GM10248 (cell line): ENCODE measurements around the gene PTCD1.

Experiments
- CTCF ChIA-PET: fragments of 300-600 bp; sonication (Branson Sonifier 250); formaldehyde crosslinking; extraction: SDS; loops from one replicate; lab custom pipeline; 2021; ENCODE audit warnings: antibody characterized with exemption; lab: Yijun Ruan, JAX
- POLR2A ChIA-PET: fragments of 350-650 bp; sonication (Branson Sonifier 250); formaldehyde crosslinking; extraction: SDS; loops from one replicate; lab custom pipeline; 2020; ENCODE audit warnings: antibody characterized with exemption; lab: Yijun Ruan, JAX
- DNase-seq: peaks from one replicate; pipeline ENCODE4 v3.0.0; 2012; ENCODE audit errors: extremely low spot score
- CTCF ChIP-seq: IDR thresholded peaks from 2 replicates; pipeline ENCODE4 v1.5.1; 2012; ENCODE audit warnings: mild to moderate bottlenecking, low read depth; ENCODE audit errors: extremely low read depth, missing control alignments, control extremely low read depth

PTCD1 gene

GRCh38 chr7:99452541-99452940, 13.9 kb upstream of the PTCD1 start:
- DNase-seq: no peak
- POLR2A ChIA-PET: no interaction called here
- CTCF ChIA-PET: no interaction called here
- no peak for TF ChIP-seq CTCF

- ChIA-PET POLR2A (no interaction called here), CTCF (no interaction called here)
- DNase-seq: no peak
- no peak for TF ChIP-seq CTCF
Measured at GRCh38 chr7:99451936-99452335, 13.3 kb upstream of the PTCD1 start.

- POLR2A ChIA-PET: no interaction called here
- TF ChIP-seq CTCF: no peak
- DNase-seq: no peak
- CTCF ChIA-PET: interaction anchor here (1.1 to 3.4 kb wide), 2 partner anchors 11 to 18 kb away, joined by 3 to 9 read pairs; no protein-coding TSS in a partner anchor
Measured at GRCh38 chr7:99449326-99449725, 10.7 kb upstream of the PTCD1 start.

- ChIA-PET CTCF (interaction anchor here (1.1 to 3.4 kb wide), 2 partner anchors 11 to 18 kb away, joined by 3 to 9 read pairs; no protein-coding TSS in a partner anchor), POLR2A (no interaction called here)
- TF ChIP-seq CTCF: no peak
- no peak for DNase-seq
Measured at GRCh38 chr7:99448855-99449254, 10.3 kb upstream of the PTCD1 start.

GRCh38 chr7:99447943-99448342, 9.3 kb upstream of the PTCD1 start:
- no peak for DNase-seq
- TF ChIP-seq CTCF: no peak
- POLR2A ChIA-PET: no interaction called here
- CTCF ChIA-PET: interaction anchor here (1.0 to 3.4 kb wide), 2 partner anchors 12 to 23 kb away, joined by 3 to 9 read pairs; no protein-coding TSS in a partner anchor

GRCh38 chr7:99446096-99446495, 7.5 kb upstream of the PTCD1 start:
- no peak for DNase-seq
- ChIA-PET CTCF (no interaction called here), POLR2A (no interaction called here)
- TF ChIP-seq CTCF: no peak
